HepG2 (cell line): ENCODE results near the gene RPL35.

ENCODE experiments used
- EZH2 ChIP-seq: conservative IDR thresholded peaks from 2 replicates; pipeline ENCODE4 v1.6.1; 2012; ENCODE audit warnings: mild to moderate bottlenecking, low read depth, low read length, moderate library complexity
- RFX5 ChIP-seq: IDR thresholded peaks from 2 replicates; pipeline ENCODE4 v1.6.1; 2011; ENCODE audit warnings: low read depth, low read length, improper control_type of control experiment
- TF ChIP-seq, protein P1 (sequence below): sonication (generic); formaldehyde crosslinking; IDR thresholded peaks from 2 replicates; pipeline ENCODE4 v1.5.0; 2020; ENCODE audit warnings: mild to moderate bottlenecking, missing genetic modification reagents, moderate library complexity
- TF ChIP-seq, protein P2 (sequence below): IDR thresholded peaks from 2 replicates; pipeline ENCODE4 v1.6.1; 2012; ENCODE audit warnings: inconsistent platforms

DNA sequence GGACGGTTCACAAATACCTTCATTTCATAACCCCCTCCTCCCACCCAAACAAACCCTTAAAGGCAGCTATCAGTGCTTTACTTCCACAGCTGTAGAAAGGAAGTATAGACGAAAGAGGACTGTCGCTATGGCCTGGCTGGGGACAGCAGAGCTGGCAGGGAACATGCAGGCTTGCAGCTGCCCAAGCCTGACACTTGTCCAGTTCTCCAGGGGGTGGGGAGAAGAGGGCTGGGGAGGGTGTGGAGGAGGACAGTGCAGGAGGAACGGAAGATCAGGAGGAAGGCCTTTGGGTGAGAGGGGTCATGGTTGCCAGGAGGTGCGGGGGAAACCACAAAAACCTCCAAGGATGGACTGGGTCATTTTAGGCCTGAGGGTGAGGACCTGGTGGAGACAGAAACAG is 26.1 kb upstream of the RPL35 start:
- TF ChIP-seq, protein P1, sequence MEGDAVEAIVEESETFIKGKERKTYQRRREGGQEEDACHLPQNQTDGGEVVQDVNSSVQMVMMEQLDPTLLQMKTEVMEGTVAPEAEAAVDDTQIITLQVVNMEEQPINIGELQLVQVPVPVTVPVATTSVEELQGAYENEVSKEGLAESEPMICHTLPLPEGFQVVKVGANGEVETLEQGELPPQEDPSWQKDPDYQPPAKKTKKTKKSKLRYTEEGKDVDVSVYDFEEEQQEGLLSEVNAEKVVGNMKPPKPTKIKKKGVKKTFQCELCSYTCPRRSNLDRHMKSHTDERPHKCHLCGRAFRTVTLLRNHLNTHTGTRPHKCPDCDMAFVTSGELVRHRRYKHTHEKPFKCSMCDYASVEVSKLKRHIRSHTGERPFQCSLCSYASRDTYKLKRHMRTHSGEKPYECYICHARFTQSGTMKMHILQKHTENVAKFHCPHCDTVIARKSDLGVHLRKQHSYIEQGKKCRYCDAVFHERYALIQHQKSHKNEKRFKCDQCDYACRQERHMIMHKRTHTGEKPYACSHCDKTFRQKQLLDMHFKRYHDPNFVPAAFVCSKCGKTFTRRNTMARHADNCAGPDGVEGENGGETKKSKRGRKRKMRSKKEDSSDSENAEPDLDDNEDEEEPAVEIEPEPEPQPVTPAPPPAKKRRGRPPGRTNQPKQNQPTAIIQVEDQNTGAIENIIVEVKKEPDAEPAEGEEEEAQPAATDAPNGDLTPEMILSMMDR (CRISPR knock-in tag), result no peak
- no peak for TF ChIP-seq RFX5
- TF ChIP-seq, protein P2, sequence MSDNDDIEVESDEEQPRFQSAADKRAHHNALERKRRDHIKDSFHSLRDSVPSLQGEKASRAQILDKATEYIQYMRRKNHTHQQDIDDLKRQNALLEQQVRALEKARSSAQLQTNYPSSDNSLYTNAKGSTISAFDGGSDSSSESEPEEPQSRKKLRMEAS, result no peak
- no peak for TF ChIP-seq EZH2
